Activated CD4-positive, alpha-beta T cell treated with anti-CD3 and anti-CD28 coated beads, Interleukin-10, Interleukin-2, amounts not matched to agents 100 ng/mL and 50 ng/mL, durations not matched to agents 16 hours and 8 hours (primary cell): ENCODE results near the gene MT1G.

Experiments used
- DNase-seq: peaks from one replicate; pipeline ENCODE4 v3.0.0-alpha.2; 2020

The MT1G gene

GRCh38 chr16:56662357-56663354 is 5.2 kb downstream of the MT1G start:
- no peak for DNase-seq

- DNase-seq: no peak
Observed at GRCh38 chr16:56658327-56658875, 9.5 kb downstream of the MT1G start.

- peak; percentile 57 for DNase-seq
Observed at GRCh38 chr16:56657555-56658326, 10.1 kb downstream of the MT1G start, which contains the start of gene MT1F. MT1F (plus strand) TSS chr16:56657959; CDS start chr16:56658059, 100 bp downstream.

- no peak for DNase-seq
Observed at GRCh38 chr16:56653218-56653617, 14.6 kb downstream of the MT1G start.

GRCh38 chr16:56652600-56652999 is 15.3 kb downstream of the MT1G start:
- no peak for DNase-seq

GRCh38 chr16:56651586-56651985 is 16.3 kb downstream of the MT1G start, which contains the start of gene MT1B:
MT1B (plus strand) TSS chr16:56651886; CDS start chr16:56651954, 68 bp downstream.
- no peak for DNase-seq

GRCh38 chr16:56649820-56650219 is 18.0 kb downstream of the MT1G start:
- DNase-seq: no peak

GRCh38 chr16:56649271-56649670 is 18.6 kb downstream of the MT1G start:
- no peak for DNase-seq

- no peak for DNase-seq
Observed at GRCh38 chr16:56647641-56648431, 20.0 kb downstream of the MT1G start.

- DNase-seq: no peak
Observed at GRCh38 chr16:56645838-56646237, 22.0 kb downstream of the MT1G start.

- no peak for DNase-seq
Observed at GRCh38 chr16:56645311-56645710, 22.6 kb downstream of the MT1G start.

GRCh38 chr16:56643833-56644232 is 24.0 kb downstream of the MT1G start:
- DNase-seq: no peak

GRCh38 chr16:56643080-56643778 is 24.6 kb downstream of the MT1G start:
- peak; percentile 84 for DNase-seq

- no peak for DNase-seq
Observed at GRCh38 chr16:56641166-56641565, 26.7 kb downstream of the MT1G start.

- no peak for DNase-seq
Observed at GRCh38 chr16:56640076-56640475, 27.8 kb downstream of the MT1G start.

GRCh38 chr16:56639045-56639444 is 28.8 kb downstream of the MT1G start:
- no peak for DNase-seq

GRCh38 chr16:56637814-56638750 is 29.8 kb downstream of the MT1G start, which contains the start of gene MT1A:
MT1A (plus strand) TSS chr16:56638666; CDS start chr16:56638739, 73 bp downstream.
- DNase-seq: no peak

- DNase-seq: no peak
Observed at GRCh38 chr16:56636616-56637413, 31.1 kb downstream of the MT1G start.

- DNase-seq: no peak
Observed at GRCh38 chr16:56635441-56635967, 32.4 kb downstream of the MT1G start.
